HPDE6-E6E7 (cell line): ENCODE data around the gene CACNA1F.

ENCODE experiments used
- DNase-seq: peaks from one replicate; pipeline ENCODE4 v3.0.0; 2011; ENCODE audit warnings: missing footprints; ENCODE audit errors: extremely low spot score

The CACNA1F gene

DNA sequence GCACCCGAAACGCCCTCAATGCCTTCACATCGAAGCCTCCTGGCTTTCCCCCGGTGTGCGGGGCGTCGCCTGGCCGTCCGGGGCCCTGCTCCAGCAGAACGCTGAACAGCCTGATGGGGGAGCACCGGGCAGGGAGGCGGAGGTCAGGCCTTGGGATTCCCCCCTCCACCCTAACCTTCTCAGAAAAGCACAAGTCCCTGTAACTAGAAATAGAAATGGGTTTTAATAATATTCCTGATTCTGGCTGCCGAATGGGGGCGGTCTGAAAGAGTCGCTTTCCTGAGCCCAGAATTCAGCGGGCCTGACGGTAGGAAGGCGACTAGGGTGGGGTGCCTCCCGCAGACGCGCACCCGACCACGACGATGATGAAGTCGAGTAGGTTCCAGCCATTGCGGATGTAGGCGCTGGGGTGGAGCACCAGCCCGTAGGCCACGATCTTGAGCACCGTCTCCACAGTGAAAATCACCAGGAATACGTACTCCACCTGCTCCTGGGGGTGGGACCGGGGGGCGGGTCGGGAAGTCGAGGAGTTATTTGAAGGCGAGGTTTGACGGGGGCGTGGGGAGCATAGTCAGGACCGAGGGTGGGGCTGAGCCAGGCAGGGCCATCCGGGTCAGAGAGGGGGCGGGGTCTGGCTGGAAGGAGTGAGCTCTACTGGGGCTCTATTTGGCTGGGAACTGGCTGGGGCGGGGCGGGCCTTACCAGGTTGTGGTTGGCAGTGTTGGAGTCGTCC is 2.5 kb downstream of the CACNA1F start:
- DNase-seq: peak; percentile 25

DNA sequence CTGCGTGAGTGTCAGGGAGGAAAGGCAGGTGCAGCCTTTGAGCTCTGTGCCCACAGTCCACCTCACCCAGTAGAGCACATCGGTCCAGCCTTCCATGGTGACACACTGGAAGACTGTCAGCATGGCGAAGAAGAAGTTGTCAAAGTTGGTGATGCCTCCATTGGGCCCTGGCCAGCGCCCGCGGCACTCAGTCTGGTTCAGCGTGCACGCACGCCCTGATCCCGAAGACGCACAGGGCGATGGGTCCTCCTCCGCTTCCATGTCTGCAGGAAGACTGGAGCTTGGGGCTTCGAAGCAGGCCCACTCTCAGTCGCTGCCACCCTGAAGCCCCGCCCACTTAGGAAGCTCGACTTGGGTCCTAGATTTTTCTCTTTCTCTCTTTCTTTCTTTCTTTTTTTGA is 5.0 kb downstream of the CACNA1F start:
- DNase-seq: no peak

DNA sequence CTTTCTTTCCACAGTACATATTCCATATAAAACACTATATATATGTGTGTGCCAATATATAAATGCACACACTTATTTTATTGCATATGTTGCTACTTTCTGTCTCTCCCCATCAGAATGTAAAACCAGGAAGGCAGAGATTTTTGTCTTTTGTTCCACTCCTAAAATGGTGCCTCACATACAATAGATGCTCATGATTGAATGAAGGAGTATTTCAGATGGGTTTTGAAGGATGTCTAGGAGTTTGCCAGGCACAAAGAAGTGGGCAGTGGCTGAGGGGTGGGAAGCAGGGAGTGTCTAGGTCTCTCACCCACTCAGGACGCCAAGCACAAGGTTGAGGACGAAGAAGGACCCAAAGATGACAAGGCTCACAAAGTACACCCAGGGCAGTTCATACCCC is 5.4 kb downstream of the CACNA1F start:
- DNase-seq: no peak

DNA sequence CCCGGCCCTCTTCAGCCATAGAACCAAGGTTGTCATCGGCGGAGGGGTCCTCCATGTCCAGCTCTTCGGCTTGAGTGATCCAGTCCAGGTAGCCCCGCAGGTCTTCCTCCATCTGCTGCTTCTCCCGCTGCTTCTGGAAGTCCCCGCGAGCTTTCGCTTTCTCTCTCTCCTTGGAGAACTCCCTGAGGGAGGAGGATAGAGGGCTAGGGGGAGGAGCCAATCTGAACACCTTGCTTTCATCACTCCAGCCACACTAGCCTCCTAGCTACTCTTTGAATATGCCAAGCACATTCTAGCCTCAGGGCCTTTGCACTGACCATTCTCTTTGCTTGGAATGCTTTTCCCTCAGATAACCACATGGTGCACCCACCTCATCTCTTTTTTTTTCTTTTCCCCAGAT is 6.2 kb downstream of the CACNA1F start:
- DNase-seq: no peak

DNA sequence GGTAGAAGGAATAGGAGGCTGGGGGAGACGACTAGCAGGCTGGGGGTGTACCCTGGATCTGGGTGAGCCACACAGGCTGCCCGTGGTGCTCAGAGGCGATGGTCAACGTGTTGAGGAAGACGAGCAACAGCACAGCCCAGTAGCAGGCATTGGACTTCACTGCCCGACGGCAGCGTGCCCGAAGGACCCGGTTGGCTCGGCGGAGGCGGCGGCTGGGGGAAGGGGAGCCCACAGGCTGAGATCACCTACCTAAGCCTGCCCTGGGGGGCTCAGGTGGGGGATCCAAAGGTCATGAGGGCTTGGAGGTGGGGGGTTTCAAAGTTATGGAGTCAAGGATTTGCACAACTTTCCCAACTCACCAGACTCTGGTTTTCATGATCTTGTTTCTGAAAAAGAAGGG is 7.3 kb downstream of the CACNA1F start:
- DNase-seq: no peak

DNA sequence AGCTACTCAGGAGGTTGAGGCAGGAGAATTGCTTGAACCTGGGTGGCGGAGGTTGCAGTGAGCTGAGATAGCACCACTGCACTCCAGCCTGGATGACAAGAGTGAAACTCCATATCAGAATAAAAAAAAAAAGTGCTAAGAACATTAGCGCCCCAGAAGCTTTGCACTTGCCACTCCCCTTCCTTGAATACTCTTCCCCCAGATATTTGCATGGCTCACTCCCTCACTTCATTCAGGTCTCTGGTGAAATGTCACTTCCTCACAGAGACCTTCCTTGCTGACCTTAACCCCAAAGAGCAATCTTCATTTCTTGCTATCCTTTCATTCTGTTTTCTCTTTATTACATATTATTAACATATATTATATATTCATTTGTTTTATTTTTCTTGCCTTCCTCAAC is 11.3 kb downstream of the CACNA1F start:
- no peak for DNase-seq

DNA sequence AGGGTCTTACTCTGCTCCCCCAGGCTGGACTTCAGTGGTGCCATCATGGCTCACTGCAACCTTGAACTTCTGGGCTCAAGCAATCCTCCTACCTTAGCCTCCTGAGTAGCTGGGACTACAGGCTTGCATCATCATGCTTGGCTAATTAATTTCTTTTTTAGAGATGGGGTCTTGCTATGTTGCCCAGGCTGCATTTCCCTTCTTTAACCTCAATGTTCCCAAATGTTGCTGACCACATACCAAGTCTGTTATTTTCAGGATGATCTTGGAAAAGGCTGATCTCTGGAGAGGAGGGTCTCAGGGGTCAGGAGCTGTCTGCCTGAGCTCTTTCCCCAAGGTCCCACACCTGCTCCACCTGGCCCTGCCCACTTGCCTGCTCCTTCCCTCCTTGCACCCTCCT is 13.0 kb downstream of the CACNA1F start:
- no peak for DNase-seq

DNA sequence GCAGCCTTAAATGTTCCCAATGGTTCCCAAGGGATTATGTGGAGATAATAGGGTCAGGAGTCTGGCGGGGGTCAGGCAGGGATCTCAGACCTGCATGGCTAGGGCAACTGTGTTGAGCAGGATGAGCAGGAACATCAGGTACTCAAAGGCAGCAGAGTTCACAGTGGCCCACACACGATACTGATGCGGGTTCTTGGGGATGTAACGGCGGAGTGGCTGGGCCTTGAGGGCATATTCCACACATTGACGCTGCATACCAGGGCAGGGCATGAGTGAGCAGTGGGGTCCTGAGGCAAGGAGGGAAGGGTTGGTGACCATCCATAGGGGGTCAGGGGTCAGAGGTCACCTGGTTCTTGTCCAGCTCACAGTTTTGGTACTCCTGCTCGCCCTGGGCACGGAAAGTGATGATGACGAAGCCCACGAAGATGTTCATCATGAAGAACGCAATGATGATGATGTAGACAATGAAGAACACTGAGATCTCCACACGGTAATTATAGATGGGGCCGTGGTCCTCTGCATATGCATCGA is 18.1 kb downstream of the CACNA1F start:
- no peak for DNase-seq

DNA sequence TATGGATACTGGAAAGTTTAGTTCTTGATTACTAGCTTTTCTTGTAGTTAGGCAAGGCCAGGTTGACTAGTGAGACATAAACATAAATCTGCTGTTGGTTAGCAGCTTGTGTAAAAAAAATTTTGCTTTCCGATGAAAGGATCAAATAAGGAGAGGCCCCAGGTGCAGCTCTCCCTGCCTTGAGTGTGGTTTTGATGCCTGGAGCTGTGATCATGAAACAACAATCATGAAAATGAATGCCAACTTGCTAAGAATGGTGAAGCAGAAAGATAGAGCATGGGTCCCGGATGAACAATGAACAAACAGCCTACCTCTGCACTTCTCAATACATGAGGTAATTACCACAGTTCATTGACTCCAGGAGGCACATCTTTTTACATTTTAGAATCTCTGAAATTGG is 18.7 kb downstream of the CACNA1F start:
- DNase-seq: no peak

DNA sequence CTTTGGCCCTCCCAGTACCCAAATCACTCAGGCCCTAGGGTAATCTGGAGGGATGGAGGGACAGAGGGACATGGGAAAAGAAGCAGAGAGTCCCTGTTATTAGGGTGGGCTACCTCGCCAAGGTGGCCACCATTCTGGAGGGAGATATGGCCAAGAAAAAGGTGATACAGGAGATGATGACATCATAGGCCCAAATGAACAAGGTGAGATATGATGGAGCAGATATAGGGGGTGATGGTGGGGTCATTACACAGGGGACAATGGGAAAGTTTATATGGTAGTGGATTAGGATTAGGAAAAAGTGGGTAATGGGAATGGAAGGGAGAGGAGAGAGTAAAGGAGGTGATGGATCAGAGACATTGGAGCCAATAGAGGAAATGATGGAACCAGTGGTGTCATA is 20.3 kb downstream of the CACNA1F start:
- DNase-seq: no peak

DNA sequence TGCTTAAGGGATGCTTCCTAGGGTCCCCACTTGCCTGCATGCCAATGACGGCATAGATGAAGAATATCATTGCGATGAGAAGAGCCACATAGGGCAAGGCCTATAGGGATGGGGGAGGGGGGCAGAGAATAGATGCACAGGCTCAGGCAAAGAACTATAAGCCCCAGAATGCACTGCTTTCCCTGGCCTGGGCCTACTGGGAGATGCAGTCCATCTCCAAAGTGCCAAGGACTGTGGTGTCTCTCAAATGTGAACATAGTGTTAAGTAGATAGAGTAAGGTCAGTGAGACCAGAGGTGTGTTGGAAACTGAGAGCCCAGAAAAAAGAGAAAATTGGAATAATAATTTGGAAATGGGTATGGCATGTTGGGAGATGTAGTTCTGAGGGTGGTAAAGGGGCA is 20.9 kb downstream of the CACNA1F start:
- no peak for DNase-seq

DNA sequence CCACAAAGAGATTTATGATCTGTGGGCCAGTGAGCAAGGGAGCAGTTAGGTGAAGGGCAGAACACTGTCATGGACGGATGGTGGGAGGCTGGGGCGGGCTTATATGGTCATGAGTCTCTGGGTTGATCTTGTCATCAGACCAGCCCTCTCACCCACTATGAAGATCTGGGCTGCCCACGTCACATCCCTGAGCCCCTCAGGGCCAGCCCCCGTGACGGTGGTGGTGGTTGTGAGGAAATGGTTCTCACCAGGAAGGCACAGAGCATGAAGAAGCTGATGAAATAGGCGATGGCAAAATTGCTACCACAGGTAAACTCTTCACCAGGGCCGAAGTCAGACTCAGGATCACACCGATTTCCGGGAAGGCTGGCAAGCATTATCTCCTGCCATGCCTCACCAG is 22.1 kb downstream of the CACNA1F start:
- no peak for DNase-seq

DNA sequence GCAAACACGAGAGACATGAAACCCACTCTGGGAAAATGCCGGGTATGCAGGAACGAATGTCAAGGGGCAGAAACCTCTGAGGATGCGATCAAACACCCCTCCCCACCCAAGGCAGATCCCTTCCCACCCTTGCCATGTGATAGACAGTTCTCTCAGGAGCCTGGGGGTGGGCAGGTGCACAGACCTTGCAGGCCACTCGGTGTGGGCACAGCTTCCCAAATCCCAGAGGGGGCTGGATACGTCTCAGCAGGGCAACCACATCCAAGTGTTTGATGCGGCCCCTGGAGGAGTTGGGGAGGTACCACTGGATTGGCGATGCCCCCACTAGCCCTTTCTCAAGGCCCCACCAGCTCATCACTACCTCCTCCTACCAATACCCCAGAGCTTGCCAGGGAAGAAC is 22.7 kb downstream of the CACNA1F start:
- no peak for DNase-seq

DNA sequence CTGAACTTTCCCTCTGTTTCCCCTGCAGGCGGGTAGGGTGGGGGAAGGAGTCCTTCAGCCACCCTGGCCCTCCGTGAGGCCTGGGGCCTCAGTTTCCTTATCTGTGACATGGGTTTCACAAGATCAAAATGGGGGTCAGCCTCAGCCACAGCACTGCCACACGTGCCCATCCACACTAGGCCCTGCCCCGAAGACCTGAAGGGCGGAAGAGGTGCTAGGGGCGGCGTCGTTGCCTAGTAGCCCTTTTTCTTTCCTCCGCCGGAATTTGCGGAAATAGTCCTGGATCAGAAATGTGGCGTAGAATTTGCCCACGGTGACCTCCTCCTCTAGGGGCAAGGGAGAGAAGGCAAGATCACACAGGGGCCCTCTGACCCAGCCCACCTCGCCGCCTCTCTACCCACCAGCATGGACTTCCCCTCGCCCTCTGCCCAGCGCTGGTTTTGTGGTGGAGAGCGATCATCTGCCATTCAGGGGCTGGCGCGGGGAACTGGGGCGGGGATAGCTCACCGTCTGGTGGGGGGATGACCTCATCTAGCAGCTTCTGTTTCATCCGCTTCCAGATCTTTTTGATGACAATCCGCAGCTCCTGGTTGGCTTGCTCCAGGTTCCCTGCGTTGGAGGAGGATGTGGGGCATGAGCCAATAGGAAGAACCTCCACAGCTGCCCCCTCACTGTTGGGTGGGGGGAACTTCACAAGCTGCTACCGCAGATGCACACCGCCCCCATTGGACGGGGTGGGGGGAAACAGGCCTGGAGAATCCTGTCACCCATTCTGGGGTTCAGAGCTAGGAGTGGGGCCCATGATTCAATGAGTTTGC is 23.5 kb downstream of the CACNA1F start:
- DNase-seq: no peak

DNA sequence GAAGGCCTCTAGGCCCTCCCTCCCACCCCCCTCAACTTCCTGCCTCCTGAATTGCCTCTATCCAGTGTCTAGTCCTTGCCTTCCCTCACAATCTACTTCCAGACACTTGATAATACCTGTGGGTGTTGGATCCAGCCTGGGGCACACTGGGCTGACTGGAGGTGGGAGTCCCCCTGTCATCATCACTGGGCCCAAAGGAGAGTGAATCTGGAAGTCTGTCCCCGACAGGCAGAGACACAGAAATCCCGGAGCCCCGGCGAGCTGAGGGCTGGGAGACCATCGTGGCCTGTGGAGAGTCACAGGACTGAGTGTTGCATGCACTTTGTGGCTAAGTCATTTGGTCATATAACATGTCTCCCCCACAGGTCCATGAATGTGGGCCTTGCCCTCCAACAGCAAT is 24.7 kb downstream of the CACNA1F start:
- no peak for DNase-seq

DNA sequence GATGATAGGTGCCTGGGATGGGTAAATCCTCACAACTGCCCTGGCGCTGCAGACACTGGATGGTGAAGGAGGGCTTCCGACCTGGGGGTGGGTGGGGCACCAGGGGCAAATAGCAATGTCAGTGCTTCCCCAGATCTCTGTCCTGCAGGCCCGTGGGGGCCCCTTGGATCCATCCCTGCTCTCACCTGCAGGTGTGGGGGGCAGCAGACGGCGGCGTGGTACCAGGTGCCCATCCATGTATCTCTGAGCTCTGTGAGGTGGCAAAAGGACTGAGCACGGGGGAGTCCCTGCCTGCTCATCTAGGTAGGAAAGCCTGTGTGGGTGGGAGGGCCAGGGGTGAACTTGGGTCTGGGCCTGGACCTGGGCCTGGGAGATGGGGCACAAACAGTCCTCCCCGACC is 26.6 kb downstream of the CACNA1F start:
- no peak for DNase-seq

DNA sequence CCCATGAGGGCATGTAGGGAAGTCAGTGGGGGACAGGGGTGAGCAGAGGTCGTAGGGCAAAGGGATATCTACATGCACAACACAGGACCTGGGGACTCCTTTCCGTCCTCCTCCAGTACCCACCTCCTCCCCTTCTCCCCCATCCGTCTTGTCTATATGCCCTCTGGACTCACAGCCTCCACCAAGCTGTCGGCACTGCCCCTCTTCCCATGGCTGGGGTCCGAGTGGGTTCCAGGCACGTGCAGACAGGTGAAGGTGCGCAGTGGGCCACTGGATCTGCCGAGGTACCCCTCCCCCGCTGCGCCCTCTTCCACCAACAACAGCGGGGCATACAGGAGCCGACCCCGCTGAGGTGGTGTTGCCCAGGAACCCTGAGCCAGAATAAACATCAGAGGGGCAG is 27.7 kb downstream of the CACNA1F start:
- DNase-seq: no peak

DNA sequence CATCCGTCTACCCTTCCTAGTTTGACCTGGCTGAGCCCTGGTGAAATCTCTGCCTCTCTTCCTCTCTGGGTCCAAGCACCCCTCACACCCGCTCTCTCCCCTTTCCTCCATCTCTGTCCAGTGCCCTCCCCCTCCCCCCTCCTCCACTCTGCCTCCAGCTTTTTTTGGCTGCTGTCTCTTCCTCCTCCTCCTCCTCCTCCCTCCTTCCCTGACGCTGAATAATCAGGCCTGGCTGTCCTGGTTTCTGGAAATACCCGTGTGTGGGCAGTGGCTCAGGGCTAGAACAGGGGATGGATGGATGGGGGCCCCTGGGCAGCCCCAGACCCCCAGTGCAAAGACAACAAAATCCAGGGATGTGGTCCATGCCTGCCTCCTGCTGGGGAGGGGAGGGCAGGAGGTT is 28.4 kb downstream of the CACNA1F start:
- DNase-seq: no peak

DNA sequence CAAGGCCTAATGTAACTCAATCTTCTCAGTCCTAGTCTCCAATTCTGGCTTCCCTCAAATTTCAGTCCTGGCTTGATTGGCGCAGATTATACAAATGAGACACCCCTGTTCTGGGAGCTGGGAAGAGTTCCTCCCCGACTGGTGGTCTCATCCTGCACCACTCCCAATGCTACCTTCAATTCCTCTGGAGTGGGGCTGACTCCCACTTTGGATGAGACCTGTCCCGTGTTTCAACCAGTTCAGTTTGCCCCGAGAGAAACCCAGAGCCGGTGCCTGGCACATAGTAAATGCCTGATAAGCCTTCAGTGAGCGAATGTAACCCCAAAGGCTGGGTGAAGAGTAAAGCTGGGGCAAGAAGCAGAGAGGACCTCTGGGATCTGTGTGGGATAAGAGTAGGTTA is 29.1 kb downstream of the CACNA1F start:
- DNase-seq: no peak

DNA sequence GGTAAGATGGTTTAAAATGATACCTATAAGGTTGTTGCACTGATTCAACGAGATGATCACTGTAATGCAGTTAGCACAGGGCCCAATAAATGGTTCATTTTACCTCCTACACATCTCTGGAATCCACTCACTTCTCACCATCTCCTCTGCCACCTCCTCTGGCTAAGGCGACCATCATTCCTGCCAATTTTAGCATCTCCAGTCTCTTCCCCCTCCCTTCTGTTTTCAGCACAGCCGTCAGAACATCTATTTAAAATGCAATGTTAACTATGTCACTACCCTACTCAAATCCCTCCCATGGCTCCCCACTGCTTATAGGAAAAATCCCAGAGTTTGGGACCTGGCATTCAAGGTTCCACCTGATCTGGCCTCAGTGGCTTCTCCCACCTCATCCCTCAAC is 29.6 kb downstream of the CACNA1F start:
- DNase-seq: no peak

DNA sequence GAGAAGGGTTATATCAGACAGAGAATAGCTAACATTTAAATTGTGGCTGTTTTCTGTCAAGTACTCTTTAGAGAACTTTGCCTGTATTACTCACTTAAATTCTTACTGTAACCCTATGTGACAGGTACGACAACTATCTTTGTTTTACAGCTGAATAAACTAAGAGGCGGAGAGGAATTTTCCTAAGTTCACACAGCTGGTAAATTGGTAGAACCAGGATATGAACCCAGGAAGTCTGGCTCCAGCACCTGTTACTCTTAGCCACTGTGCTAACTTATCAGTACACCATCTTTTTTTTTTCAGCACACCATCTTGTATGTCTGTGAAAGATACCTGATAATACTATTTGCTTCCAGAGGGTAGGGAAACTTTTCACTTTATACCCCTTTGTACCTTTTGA is 31.1 kb downstream of the CACNA1F start:
- DNase-seq: no peak

DNA sequence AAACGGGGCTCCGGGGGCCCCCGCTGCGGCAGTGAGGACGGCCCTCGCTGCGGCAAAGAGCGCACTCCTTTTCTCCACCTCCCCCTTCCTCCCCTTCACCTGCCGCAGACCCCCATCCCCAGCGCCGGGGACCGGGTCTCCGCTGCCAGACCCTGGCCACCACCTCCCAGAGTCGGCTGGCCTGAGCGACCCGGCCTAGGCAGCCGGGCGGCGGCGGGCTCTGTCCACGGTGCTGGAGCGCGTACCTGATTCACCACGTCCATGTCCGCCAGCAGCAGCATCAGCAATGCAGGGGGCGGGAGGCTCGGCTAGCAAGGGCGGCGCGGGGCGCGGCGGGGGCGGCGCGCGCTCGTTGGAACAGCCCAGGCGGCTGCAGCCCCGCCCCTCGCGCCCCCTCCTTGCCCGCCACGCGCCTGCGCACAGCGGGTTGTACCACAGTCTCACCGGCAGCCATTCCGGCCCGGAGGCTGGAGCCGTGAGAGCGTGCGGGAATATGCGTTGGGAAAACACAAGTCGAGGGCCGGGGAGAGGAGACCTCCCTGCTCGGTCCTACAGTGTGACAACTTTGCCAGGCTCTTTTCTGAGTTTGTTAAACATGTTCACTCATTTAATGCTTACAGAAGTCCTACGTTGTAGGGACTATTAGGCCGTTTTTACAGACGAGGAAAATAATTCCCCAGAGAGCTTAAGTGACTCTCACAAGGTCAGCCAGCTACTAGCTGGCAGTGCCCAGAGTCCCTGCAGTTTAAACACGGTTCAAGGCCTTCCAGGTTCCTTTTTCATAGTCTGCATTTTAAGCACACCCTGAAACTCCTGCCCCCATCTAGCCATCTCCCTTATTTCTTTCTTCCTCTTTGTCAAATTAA is 33.0 kb downstream of the CACNA1F start, which contains the start of gene SYP:
TSS of gene SYP (minus strand) at position 288 of the 866 bp plus-strand sequence. CDS start at position 281, 7 bp downstream.
- peak; percentile 67 for DNase-seq
